ENCODE data around the gene DERL2. TPM values are rescaled to one million over a fixed set of nuclear protein-coding genes. Genes with fewer than 3 reads are reported as not detected.
"Not testable (repeated sequence)": the region's sequence is repeated elsewhere in the genome, so short reads cannot be mapped to it uniquely, and the experiment has no call there.

DERL2 gene
- total RNA-seq, 2 experiments from 2014 or later = 66.0 to 71.1 TPM

DNA sequence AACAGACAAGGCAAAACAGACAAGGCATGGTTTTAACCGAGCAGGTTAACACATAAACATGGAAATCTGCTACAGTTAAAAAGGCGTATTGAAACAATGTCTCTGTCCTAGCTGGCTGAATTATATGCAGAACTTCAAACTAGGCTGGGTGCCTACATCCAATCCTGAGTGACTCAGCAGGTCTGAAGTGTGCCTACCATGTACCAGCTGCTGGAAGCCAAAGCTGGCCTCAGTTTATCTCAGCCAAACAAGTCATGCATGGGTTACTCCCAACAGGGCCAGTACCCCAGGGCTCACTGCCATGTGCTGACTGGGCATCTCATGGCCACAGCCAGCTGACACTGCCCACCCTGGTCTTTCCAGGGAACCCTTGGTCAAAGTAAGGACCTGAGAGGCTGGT, 51.0 kb downstream of the DERL2 start:
- Mint-ChIP-seq H3K4me1 (ENCODE audit: low read depth) (peaks cover 43% of the 10 kb centered on the region), H3K9me3 (ENCODE audit: insufficient read depth) (no peaks in the 10 kb centered on the region), H3K27ac (no peak overlapping the region), H3K36me3 (ENCODE audit: low read depth) (peaks cover 69% of the 10 kb centered on the region), H3K27me3 (ENCODE audit: low read depth) (no peaks in the 10 kb centered on the region), H3K4me3 (no peak overlapping the region)
- DNase-seq (no peak), ATAC-seq (no peak)
- ChIA-PET CTCF (no interaction called here), POLR2A (interaction anchor here (1.2 kb wide), 1 partner anchor 15 kb away, joined by 3 read pairs; the partner anchor contains the start of genes NUP88 and RPAIN)

DNA sequence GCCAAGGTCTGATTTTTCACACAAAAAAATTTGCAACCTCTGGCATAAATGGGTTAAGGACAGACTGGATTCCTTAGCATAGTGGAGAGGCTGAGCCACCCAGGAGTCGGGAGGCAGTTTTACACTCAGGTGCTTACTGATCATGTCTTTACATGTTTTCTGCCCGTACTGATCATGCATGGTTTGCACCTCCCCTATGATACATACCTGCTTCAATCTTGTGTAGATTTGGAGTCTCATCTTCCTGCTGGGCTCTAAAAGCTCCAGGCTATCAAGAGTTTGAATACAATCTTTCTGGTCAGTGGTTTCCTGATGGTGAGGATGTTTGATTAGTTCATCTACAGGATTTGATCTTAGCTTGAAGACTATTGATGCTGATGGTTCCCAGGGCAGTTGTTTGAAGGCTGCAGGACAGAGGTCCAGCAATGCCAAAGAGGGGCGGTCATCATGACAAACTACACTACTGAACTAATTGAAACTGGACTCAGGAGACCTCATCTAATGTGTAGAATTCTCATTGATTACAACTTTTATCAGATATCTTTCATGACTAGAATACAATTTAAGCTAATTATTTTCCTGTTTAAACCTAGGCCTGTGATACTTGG, 53.9 kb downstream of the DERL2 start:
- no peak for DNase-seq
- ATAC-seq = no peak
- POLR2A ChIA-PET = interaction anchor here (1.1 kb wide), 1 partner anchor 13 kb away, joined by 5 read pairs; the partner anchor contains the start of genes NUP88 and RPAIN
- Mint-ChIP-seq H3K9me3 (ENCODE audit: insufficient read depth) (no peaks in the 10 kb centered on the region), H3K4me1 (ENCODE audit: low read depth) (peaks cover 23% of the 10 kb centered on the region), H3K27ac (peak overlapping the region; percentile 40), H3K36me3 (ENCODE audit: low read depth) (peaks cover 75% of the 10 kb centered on the region), H3K27me3 (ENCODE audit: low read depth) (no peaks in the 10 kb centered on the region), H3K4me3 (no peak overlapping the region)
- CTCF ChIA-PET = no interaction called here

GRCh38 chr17:5431234-5431633, 54.7 kb downstream of the DERL2 start:
- H3K4me3 Mint-ChIP-seq; CTCF ChIA-PET; POLR2A ChIA-PET; ATAC-seq; DNase-seq; H3K27me3 Mint-ChIP-seq (ENCODE audit: low read depth); H3K9me3 Mint-ChIP-seq (ENCODE audit: insufficient read depth): not testable (repeated sequence)
- H3K4me1 Mint-ChIP-seq (ENCODE audit: low read depth) = peaks cover 14% of the 10 kb centered on the region
- H3K27ac Mint-ChIP-seq = peak overlapping the region; percentile 41
- H3K36me3 Mint-ChIP-seq (ENCODE audit: low read depth) = peaks cover 70% of the 10 kb centered on the region

DNA sequence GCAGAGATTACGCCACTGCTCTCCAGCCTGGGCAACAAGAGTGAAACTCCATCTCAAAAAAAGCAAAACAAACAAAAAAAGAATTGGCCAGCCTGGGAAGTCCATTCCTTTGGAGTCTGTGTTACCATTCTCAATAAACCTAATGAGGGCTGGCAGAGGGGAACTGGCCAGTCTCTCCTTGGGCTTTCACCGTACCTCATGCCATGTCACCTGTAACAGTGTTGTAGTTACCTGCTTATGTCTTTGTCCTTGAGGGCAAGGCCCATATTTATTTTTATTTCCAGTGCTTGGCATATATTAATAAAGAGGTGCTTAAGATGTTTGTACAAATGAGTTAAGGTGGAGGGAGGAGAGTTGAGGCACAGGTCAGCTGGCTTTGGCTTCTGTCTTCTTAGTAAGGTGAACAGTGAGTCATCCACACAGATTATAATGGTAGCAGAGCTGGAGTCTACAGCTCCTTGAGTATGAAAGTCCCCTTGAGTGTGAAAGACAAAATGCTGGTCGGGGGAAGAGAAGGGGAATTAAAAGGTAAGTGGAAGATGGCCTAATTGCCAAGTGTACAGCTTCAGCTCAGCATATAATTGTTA, 55.5 kb downstream of the DERL2 start:
- H3K27me3 Mint-ChIP-seq (ENCODE audit: low read depth) = no peaks in the 10 kb centered on the region
- peak overlapping the region; percentile 35 for H3K27ac Mint-ChIP-seq
- no peak for ATAC-seq
- DNase-seq = no peak
- ChIA-PET CTCF (interaction anchor here (1.7 kb wide), 1 partner anchor 9 kb away, joined by 10 read pairs; the partner anchor contains the start of gene C1QBP), POLR2A (no interaction called here)
- peaks cover 73% of the 10 kb centered on the region for H3K36me3 Mint-ChIP-seq (ENCODE audit: low read depth)
- peaks cover 10% of the 10 kb centered on the region for H3K4me1 Mint-ChIP-seq (ENCODE audit: low read depth)
- no peaks in the 10 kb centered on the region for H3K9me3 Mint-ChIP-seq (ENCODE audit: insufficient read depth)
- no peak overlapping the region for H3K4me3 Mint-ChIP-seq

- POLR2A ChIA-PET = interaction anchor here (2.2 kb wide), 1 partner anchor 10 kb away, joined by 12 read pairs; the partner anchor contains the start of genes NUP88 and RPAIN
- Mint-ChIP-seq H3K27ac (peak overlapping the region; percentile 1), H3K4me3 (no peak overlapping the region), H3K36me3 (ENCODE audit: low read depth) (peaks cover 71% of the 10 kb centered on the region), H3K9me3 (ENCODE audit: insufficient read depth) (no peaks in the 10 kb centered on the region), H3K4me1 (ENCODE audit: low read depth) (peaks cover 6% of the 10 kb centered on the region), H3K27me3 (ENCODE audit: low read depth) (no peaks in the 10 kb centered on the region)
- DNase-seq (no peak), ATAC-seq (no peak)
- CTCF ChIA-PET = interaction anchor here (1.1 to 1.7 kb wide), 2 partner anchors 10 kb away, joined by 3 to 10 read pairs; partner anchors contain the start of genes C1QBP and NUP88
These were observed 56.6 kb downstream of the DERL2 start for GRCh38 chr17:5429191-5429887.

DNA sequence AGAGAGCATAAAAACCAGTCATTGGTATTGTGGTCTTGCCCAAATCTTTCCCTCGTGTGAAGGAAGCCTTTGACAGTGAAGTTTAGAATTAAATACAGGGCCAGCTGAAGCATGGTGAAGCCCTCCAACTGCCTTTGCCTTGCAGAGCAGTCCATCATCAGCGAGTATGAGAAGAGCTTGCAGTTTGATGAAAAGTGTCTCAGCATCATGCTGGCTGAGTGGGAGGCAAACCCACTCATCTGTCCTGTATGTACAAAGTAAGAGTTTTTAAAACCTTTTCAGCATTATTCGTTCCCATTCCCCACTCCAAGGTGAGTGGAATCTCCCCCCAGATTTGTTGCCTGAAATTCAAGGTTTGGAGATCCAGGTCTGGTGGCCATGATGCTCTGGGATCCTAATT, 60.2 kb downstream of the DERL2 start:
- Mint-ChIP-seq H3K9me3 (ENCODE audit: insufficient read depth) (no peaks in the 10 kb centered on the region), H3K4me3 (no peak overlapping the region), H3K27me3 (ENCODE audit: low read depth) (no peaks in the 10 kb centered on the region), H3K27ac (no peak overlapping the region), H3K36me3 (ENCODE audit: low read depth) (peaks cover 61% of the 10 kb centered on the region), H3K4me1 (ENCODE audit: low read depth) (peaks cover 24% of the 10 kb centered on the region)
- ChIA-PET POLR2A (interaction anchor here (1.0 kb wide), 1 partner anchor 13 kb away, joined by 3 read pairs; the partner anchor contains the start of gene C1QBP), CTCF (interaction anchor here (3.2 kb wide), 1 partner anchor 13 kb away, joined by 17 read pairs; the partner anchor contains the start of gene C1QBP)
- DNase-seq = no peak
- ATAC-seq = no peak

DNA sequence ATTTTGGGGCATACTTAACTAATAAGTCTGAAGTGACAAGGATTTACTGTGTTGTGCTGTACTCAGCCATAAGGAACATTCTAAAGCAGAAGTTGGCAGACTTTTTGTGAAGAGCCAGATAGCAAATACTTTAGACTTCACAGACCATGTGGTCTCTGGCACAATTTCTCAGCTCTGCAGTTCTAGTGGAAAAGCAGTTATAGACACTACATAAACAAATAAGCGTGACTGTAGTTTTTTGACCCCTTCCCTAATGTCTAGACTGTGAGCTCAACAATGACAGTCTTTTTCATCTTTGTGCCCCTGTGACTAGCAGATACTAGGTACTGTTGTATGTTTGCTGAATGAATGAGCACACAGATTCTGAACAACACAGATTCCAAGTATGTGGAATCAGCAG, 61.1 kb downstream of the DERL2 start:
- Mint-ChIP-seq H3K4me1 (ENCODE audit: low read depth) (peaks cover 25% of the 10 kb centered on the region), H3K27ac (no peak overlapping the region), H3K9me3 (ENCODE audit: insufficient read depth) (no peaks in the 10 kb centered on the region), H3K4me3 (no peak overlapping the region), H3K36me3 (ENCODE audit: low read depth) (peaks cover 58% of the 10 kb centered on the region), H3K27me3 (ENCODE audit: low read depth) (no peaks in the 10 kb centered on the region)
- no peak for ATAC-seq
- POLR2A ChIA-PET = no interaction called here
- DNase-seq = no peak
- CTCF ChIA-PET = interaction anchor here (2.6 kb wide), 1 partner anchor 14 kb away, joined by 11 read pairs; the partner anchor contains the start of gene C1QBP

DNA sequence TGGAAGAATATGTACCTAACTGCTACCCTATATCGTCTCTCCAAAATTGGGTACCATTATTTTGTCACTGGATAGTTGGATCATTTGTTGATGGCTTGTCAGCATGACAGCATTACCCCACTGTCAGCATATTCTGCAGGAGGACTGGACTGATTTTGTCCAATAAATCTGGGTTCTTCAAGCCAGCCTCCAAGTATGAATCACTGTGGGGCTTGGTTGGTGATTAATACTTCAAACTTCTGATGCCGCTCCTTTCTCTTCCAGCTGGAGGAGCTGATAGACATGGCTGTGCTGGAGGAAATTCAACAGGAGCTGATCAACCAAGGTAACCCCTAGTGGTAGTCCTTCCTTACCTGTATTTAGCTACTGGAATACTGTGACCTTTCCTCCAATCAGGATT, 63.5 kb downstream of the DERL2 start:
- ChIA-PET POLR2A (interaction anchor here (1.1 kb wide), 1 partner anchor 231 kb away, joined by 4 read pairs; the partner anchor contains the start of gene ZNF594), CTCF (interaction anchor here (0.9 to 2.6 kb wide), 2 partner anchors 14 to 17 kb away, joined by 3 to 11 read pairs; partner anchors contain the start of gene C1QBP)
- no peaks in the 10 kb centered on the region for H3K27me3 Mint-ChIP-seq (ENCODE audit: low read depth)
- no peak for DNase-seq
- peaks cover 49% of the 10 kb centered on the region for H3K36me3 Mint-ChIP-seq (ENCODE audit: low read depth)
- no peak overlapping the region for H3K4me3 Mint-ChIP-seq
- ATAC-seq = no peak
- no peak overlapping the region for H3K27ac Mint-ChIP-seq
- peaks cover 34% of the 10 kb centered on the region for H3K4me1 Mint-ChIP-seq (ENCODE audit: low read depth)
- no peaks in the 10 kb centered on the region for H3K9me3 Mint-ChIP-seq (ENCODE audit: insufficient read depth)

Other genes with a start within 250 kb of the DERL2 start
- 10 to 100 TPM; 37.5 to 37.8 TPM for gene RABEP1, start 203.9 kb downstream of the DERL2 start, total RNA-seq
- 100 to 1,000 TPM in 1 of 2 experiments, 10 to 100 TPM in 1; 97.2 to 105 TPM for gene NUP88, start 66.5 kb downstream of the DERL2 start, total RNA-seq
- gene RPAIN, start 66.0 kb downstream of the DERL2 start, total RNA-seq = 10 to 100 TPM; 47.2 TPM
- 100 to 1,000 TPM; 178 to 181 TPM for gene C1QBP, start 47.0 kb downstream of the DERL2 start, total RNA-seq
- gene DHX33, start 17.2 kb downstream of the DERL2 start, total RNA-seq = 10 to 100 TPM; 16.9 to 18.3 TPM
- 10 to 100 TPM; 36.1 to 40.0 TPM for gene MIS12, start 388 bp upstream of the DERL2 start, total RNA-seq
- 10 to 100 TPM; 44.5 to 46.1 TPM for gene NLRP1, start 98.3 kb upstream of the DERL2 start, total RNA-seq

All from activated CD8-positive, alpha-beta T cell treated with anti-CD3 and anti-CD28 coated beads, Interleukin-2, amount 10 ng/mL, durations not matched to agents 7 days and 5 days (primary cell).